ENCODE results near the gene SPRED3. TPM values are rescaled to one million over a fixed set of nuclear protein-coding genes. Genes with fewer than 3 reads are reported as not detected.
"Not testable (repeated sequence)": the region's sequence is repeated elsewhere in the genome, so short reads cannot be mapped to it uniquely, and the experiment has no call there.

The SPRED3 gene
- total RNA-seq, 1 donor from 2014 or later = 7.0 TPM

- Mint-ChIP-seq H3K36me3 (no peaks in the 10 kb centered on the region), H3K27me3 (ENCODE audit: low read depth) (peaks cover 16% of the 10 kb centered on the region), H3K9me3 (no peaks in the 10 kb centered on the region), H3K4me3 (no peak overlapping the region), H3K27ac (no peak overlapping the region), H3K4me1 (peaks cover 6% of the 10 kb centered on the region)
- no peak for DNase-seq (ENCODE audit: low spot score in 2 of 2, unreplicated experiment in 2 of 2)
- no peak for TF ChIP-seq CTCF (IDR thresholded peaks at IDR 0.05; ENCODE audit: unreplicated experiment)
Observed at GRCh38 chr19:38425222-38425809, 36.8 kb downstream of the SPRED3 start.

- H3K4me3 Mint-ChIP-seq = peak within 1 kb of the TSS; percentile 53
- no peak for DNase-seq (ENCODE audit: low spot score in 2 of 2, unreplicated experiment in 2 of 2)
- no peak for TF ChIP-seq CTCF (IDR thresholded peaks at IDR 0.05; ENCODE audit: unreplicated experiment)
- H3K4me1 Mint-ChIP-seq = peaks cover 6% of the 10 kb centered on the region
- H3K9me3 Mint-ChIP-seq = no peaks in the 10 kb centered on the region
- no peaks in the 10 kb centered on the region for H3K36me3 Mint-ChIP-seq
- no peak within 1 kb of the TSS for H3K27ac Mint-ChIP-seq
- peaks cover 17% of the 10 kb centered on the region for H3K27me3 Mint-ChIP-seq (ENCODE audit: low read depth)
Observed at GRCh38 chr19:38425810-38426466, 37.4 kb downstream of the SPRED3 start, which contains the start of gene RASGRP4. TSS of gene RASGRP4 (minus strand) at chr19:38426219. CDS start at chr19:38426091, 128 bp downstream.

GRCh38 chr19:38427035-38427677, 38.7 kb downstream of the SPRED3 start:
- not testable (repeated sequence) for H3K9me3 Mint-ChIP-seq; H3K36me3 Mint-ChIP-seq; H3K4me1 Mint-ChIP-seq; DNase-seq (ENCODE audit: low spot score in 2 of 2, unreplicated experiment in 2 of 2); H3K27ac Mint-ChIP-seq; H3K4me3 Mint-ChIP-seq
- H3K27me3 Mint-ChIP-seq (ENCODE audit: low read depth) = peaks cover 17% of the 10 kb centered on the region

GRCh38 chr19:38429055-38429810, 40.7 kb downstream of the SPRED3 start:
- Mint-ChIP-seq H3K27ac (no peak overlapping the region), H3K27me3 (ENCODE audit: low read depth) (peaks cover 27% of the 10 kb centered on the region), H3K4me1 (peaks cover 12% of the 10 kb centered on the region), H3K9me3 (no peaks in the 10 kb centered on the region), H3K36me3 (no peaks in the 10 kb centered on the region), H3K4me3 (no peak overlapping the region)
- no peak for TF ChIP-seq CTCF (IDR thresholded peaks at IDR 0.05; ENCODE audit: unreplicated experiment)
- no peak for DNase-seq (ENCODE audit: low spot score in 2 of 2, unreplicated experiment in 2 of 2)

- peaks cover 32% of the 10 kb centered on the region for H3K27me3 Mint-ChIP-seq (ENCODE audit: low read depth)
- no peak for TF ChIP-seq CTCF (IDR thresholded peaks at IDR 0.05; ENCODE audit: unreplicated experiment)
Observed at GRCh38 chr19:38429811-38430156, 41.3 kb downstream of the SPRED3 start.

More at GRCh38 chr19:38429811-38430156, 41.3 kb downstream of the SPRED3 start:
- Mint-ChIP-seq H3K27ac (no peak overlapping the region), H3K9me3 (no peaks in the 10 kb centered on the region), H3K4me3 (no peak overlapping the region), H3K36me3 (no peaks in the 10 kb centered on the region), H3K4me1 (peaks cover 14% of the 10 kb centered on the region)
- DNase-seq (ENCODE audit: low spot score in 2 of 2, unreplicated experiment in 2 of 2) = no peak
